HEK293 (cell line): Measurements from ENCODE around the gene HLA-G.

Source experiments
- CTCF ChIP-seq: fragments of 450-650 bp; formaldehyde crosslinking; IDR thresholded peaks from 2 replicates; pipeline ENCODE4 v1.5.1; 2016; ENCODE audit warnings: missing biosample characterization, missing genetic modification characterization
- HOXA7 ChIP-seq: sonication (generic); formaldehyde crosslinking; IDR thresholded peaks from 2 replicates; pipeline ENCODE4 v1.8.1; 2022; ENCODE audit warnings: missing genetic modification reagents, borderline replicate concordance
- TCF7L2 ChIP-seq: IDR thresholded peaks from 2 replicates; pipeline ENCODE4 v1.6.1; 2011; ENCODE audit warnings: low read depth, mild to moderate bottlenecking, inconsistent platforms, low read length, moderate library complexity, borderline replicate concordance
- YY1 ChIP-seq: fragments of 450-650 bp; formaldehyde crosslinking; IDR thresholded peaks from 2 replicates; pipeline ENCODE4 v1.5.1; 2018; ENCODE audit warnings: missing biosample characterization, missing genetic modification characterization
- ZBTB26 ChIP-seq: fragments of 450-650 bp; formaldehyde crosslinking; optimal IDR thresholded peaks from 2 replicates; pipeline ENCODE3; 2016; ENCODE audit warnings: missing biosample characterization, mild to moderate bottlenecking, missing genetic modification characterization
- ZIC2 ChIP-seq: fragments of 450-650 bp; formaldehyde crosslinking; IDR thresholded peaks from 2 replicates; pipeline ENCODE4 v1.5.1; 2016; ENCODE audit warnings: missing biosample characterization, missing genetic modification characterization
- ZNF2 ChIP-seq: fragments of 450-650 bp; formaldehyde crosslinking; IDR thresholded peaks from 2 replicates; pipeline ENCODE4 v1.5.1; 2016; ENCODE audit warnings: missing biosample characterization, missing genetic modification characterization
- ZNF274 ChIP-seq, 2 experiments: fragments of 200-500 bp in 1 of 2; fragments of 450-650 bp in 1 of 2; sonication (Bioruptor generic) in 1 of 2; formaldehyde crosslinking in 1 of 2; IDR thresholded peaks; 2 replicates each; pipeline versions ENCODE4 v1.5.1 to v1.6.1; 2014 to 2016; ENCODE audit warnings: borderline replicate concordance in 1 of 2, inconsistent platforms in 1 of 2, low read length in 1 of 2, missing biosample characterization in 1 of 2, missing genetic modification characterization in 1 of 2
- ZNF324 ChIP-seq: fragments of 450-650 bp; formaldehyde crosslinking; IDR thresholded peaks from 2 replicates; pipeline ENCODE4 v1.5.1; 2016; ENCODE audit warnings: missing biosample characterization, missing genetic modification characterization
- ZNF501 ChIP-seq: fragments of 450-650 bp; formaldehyde crosslinking; IDR thresholded peaks from 2 replicates; pipeline ENCODE4 v1.5.1; 2016; ENCODE audit warnings: missing biosample characterization, missing genetic modification characterization
- ZNF555 ChIP-seq: fragments of 450-650 bp; formaldehyde crosslinking; conservative IDR thresholded peaks from 2 replicates; pipeline ENCODE4 v1.5.1; 2017; ENCODE audit warnings: missing biosample characterization, mild to moderate bottlenecking, missing genetic modification characterization, inconsistent platforms
- TF ChIP-seq, protein P1 (sequence below): fragments of 450-650 bp; formaldehyde crosslinking; IDR thresholded peaks from 2 replicates; pipeline ENCODE4 v1.5.1; 2016; ENCODE audit warnings: missing biosample characterization, missing genetic modification characterization

DNA sequence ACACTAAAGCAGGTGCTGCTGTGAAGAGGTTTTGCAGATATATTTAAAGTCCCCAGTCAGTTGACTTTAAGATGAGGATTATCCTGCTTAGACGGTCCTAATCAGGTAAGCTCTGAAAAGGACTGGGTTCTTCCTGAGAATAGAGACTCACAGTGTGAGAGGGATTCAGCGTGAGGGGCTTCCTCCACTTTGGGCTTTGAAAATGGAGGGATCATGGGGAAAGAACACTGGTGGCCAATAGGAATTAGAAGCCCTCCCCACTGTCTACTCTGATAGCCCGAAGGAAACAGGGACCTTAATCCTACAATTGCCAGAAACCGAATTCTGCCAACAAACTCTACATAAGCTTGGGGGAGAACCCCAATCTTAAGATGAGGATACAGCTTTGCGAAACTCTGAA is 29.7 kb upstream of the HLA-G start:
- TF ChIP-seq ZNF501 (tag by site-specific recombination) (no peak), ZNF274 (IDR thresholded peaks at IDR 0.05; ENCODE audit: low read length) (no peak), ZNF274 (tag by site-specific recombination; IDR thresholded peaks at IDR 0.05; ENCODE audit: borderline replicate concordance) (no peak), ZNF2 (tag by site-specific recombination) (no peak), CTCF (no peak), ZNF555 (tag by site-specific recombination) (no peak), HOXA7 (CRISPR knock-in tag) (no peak), ZNF324 (tag by site-specific recombination) (no peak), ZIC2 (no peak), YY1 (tag by site-specific recombination) (no peak), ZBTB26 (tag by site-specific recombination) (no peak), TCF7L2 (no peak)
- TF ChIP-seq, protein P1, sequence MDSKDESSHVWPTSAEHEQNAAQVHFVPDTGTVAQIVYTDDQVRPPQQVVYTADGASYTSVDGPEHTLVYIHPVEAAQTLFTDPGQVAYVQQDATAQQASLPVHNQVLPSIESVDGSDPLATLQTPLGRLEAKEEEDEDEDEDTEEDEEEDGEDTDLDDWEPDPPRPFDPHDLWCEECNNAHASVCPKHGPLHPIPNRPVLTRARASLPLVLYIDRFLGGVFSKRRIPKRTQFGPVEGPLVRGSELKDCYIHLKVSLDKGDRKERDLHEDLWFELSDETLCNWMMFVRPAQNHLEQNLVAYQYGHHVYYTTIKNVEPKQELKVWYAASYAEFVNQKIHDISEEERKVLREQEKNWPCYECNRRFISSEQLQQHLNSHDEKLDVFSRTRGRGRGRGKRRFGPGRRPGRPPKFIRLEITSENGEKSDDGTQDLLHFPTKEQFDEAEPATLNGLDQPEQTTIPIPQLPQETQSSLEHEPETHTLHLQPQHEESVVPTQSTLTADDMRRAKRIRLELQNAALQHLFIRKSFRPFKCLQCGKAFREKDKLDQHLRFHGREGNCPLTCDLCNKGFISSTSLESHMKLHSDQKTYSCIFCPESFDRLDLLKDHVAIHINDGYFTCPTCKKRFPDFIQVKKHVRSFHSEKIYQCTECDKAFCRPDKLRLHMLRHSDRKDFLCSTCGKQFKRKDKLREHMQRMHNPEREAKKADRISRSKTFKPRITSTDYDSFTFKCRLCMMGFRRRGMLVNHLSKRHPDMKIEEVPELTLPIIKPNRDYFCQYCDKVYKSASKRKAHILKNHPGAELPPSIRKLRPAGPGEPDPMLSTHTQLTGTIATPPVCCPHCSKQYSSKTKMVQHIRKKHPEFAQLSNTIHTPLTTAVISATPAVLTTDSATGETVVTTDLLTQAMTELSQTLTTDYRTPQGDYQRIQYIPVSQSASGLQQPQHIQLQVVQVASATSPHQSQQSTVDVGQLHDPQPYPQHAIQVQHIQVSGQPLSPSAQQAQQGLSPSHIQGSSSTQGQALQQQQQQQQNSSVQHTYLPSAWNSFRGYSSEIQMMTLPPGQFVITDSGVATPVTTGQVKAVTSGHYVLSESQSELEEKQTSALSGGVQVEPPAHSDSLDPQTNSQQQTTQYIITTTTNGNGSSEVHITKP (tag by site-specific recombination): no peak
